ENCODE data around the gene TBCK. TPM values are rescaled to one million over a fixed set of nuclear protein-coding genes. Genes with fewer than 3 reads are reported as not detected.

Gene TBCK
- total RNA-seq, 1 donor from 2014 or later, result 28.2 TPM

DNA sequence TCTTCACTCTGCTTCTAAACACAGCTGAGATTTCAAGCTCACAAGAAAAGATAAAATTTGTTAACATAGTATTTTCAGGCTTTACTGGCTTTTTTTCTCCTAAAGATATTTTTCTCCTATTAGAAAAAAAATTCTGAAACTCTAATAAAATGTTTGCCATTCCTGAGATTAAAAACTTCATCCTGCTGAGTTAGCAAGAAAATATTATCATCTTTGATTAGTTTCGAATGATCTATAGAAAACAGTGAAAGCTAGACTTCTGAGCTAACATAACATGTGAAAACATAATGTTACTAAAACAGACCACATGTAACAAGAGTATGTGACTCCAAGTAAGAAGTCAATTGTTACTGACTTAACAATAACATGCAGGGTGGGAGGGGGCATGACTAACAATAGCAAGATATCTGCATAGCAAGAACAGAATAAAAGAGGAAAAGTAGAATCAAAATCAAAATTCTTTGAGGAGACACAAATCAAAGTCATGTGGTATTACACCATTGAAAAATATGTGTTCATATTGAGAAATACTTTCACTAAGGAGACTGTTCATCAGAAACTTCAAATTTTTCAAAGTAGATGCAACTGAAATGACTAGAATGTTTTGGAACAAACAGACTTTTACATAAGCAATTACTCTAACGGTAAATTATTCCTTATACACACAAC, 14.5 kb downstream of the TBCK start:
- Mint-ChIP-seq H3K27ac (ENCODE audit: unreplicated experiment) (no peak overlapping the region), H3K36me3 (ENCODE audit: low read depth) (peaks cover 6% of the 10 kb centered on the region)
- no peak for DNase-seq (ENCODE audit: low spot score)

DNA sequence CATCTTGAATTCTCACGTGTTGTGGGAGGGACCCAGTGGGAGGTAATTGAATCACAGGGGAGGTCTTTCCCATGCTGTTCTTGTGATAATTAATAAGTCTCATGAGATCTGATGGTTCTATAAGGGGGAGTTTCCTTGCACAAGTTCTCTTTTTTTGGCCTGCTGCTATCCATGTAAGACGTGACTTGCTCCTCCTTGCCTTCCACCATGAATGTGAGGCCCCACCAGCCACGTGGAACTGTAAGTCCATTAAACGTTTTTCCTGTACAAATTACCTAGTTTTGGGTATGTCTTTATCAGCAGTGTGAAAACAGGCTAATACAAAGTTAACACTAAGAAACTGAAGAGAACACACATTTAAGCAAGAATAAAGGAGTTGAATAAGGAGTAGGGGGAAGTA, 16.0 kb downstream of the TBCK start:
- TF ChIP-seq CTCF (IDR thresholded peaks at IDR 0.05), result no peak
- Mint-ChIP-seq H3K9me3 (ENCODE audit: low read depth) (no peaks in the 10 kb centered on the region), H3K4me1 (ENCODE audit: low read depth) (peaks cover 14% of the 10 kb centered on the region), H3K27me3 (ENCODE audit: low read depth) (no peaks in the 10 kb centered on the region), H3K4me3 (ENCODE audit: unreplicated experiment) (no peak overlapping the region), H3K36me3 (ENCODE audit: low read depth) (peaks cover 7% of the 10 kb centered on the region), H3K27ac (ENCODE audit: unreplicated experiment) (no peak overlapping the region)
- no peak for DNase-seq (ENCODE audit: low spot score)

More for the DNA sequence above, 14.5 kb downstream of the TBCK start:
- TF ChIP-seq CTCF (IDR thresholded peaks at IDR 0.05), result no peak
- Mint-ChIP-seq H3K4me1 (ENCODE audit: low read depth) (peaks cover 14% of the 10 kb centered on the region), H3K4me3 (ENCODE audit: unreplicated experiment) (no peak overlapping the region), H3K9me3 (ENCODE audit: low read depth) (no peaks in the 10 kb centered on the region), H3K27me3 (ENCODE audit: low read depth) (no peaks in the 10 kb centered on the region)

GRCh38 chr4:106297245-106298035, 18.6 kb downstream of the TBCK start:
- Mint-ChIP-seq H3K36me3 (ENCODE audit: low read depth) (peaks cover 10% of the 10 kb centered on the region), H3K4me3 (ENCODE audit: unreplicated experiment) (no peak overlapping the region), H3K4me1 (ENCODE audit: low read depth) (peaks cover 14% of the 10 kb centered on the region), H3K9me3 (ENCODE audit: low read depth) (no peaks in the 10 kb centered on the region), H3K27ac (ENCODE audit: unreplicated experiment) (no peak overlapping the region), H3K27me3 (ENCODE audit: low read depth) (no peaks in the 10 kb centered on the region)
- TF ChIP-seq CTCF (IDR thresholded peaks at IDR 0.05), result no peak
- no peak for DNase-seq (ENCODE audit: low spot score)

GRCh38 chr4:106294062-106294461, 21.9 kb downstream of the TBCK start:
- no peak overlapping the region for H3K4me3 Mint-ChIP-seq (ENCODE audit: unreplicated experiment)
- no peak overlapping the region for H3K27ac Mint-ChIP-seq (ENCODE audit: unreplicated experiment)
- H3K4me1 Mint-ChIP-seq (ENCODE audit: low read depth), result no peaks in the 10 kb centered on the region
- no peaks in the 10 kb centered on the region for H3K27me3 Mint-ChIP-seq (ENCODE audit: low read depth)
- TF ChIP-seq CTCF (IDR thresholded peaks at IDR 0.05), result no peak
- no peak for DNase-seq (ENCODE audit: low spot score)
- H3K9me3 Mint-ChIP-seq (ENCODE audit: low read depth), result no peaks in the 10 kb centered on the region
- H3K36me3 Mint-ChIP-seq (ENCODE audit: low read depth), result peaks cover 6% of the 10 kb centered on the region

DNA sequence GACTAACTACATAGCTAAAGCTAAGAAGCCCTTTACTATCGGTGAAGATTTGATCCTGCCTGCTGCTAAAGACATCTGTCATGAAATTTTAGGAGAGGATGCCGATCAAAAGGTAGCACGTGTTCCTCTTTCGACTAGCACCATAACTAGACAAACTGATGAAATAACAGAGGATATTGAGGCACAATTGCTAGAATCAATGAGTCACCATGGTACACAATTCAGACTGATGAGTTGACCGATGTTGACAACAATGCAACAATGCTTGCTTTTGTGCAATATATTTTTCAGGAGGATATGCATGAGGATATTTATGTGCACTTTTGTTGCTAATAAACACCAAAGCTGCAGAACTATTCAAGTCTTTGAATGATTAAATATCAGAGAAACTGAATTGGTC, 24.3 kb downstream of the TBCK start:
- H3K27me3 Mint-ChIP-seq (ENCODE audit: low read depth), result no peaks in the 10 kb centered on the region
- no peak overlapping the region for H3K27ac Mint-ChIP-seq (ENCODE audit: unreplicated experiment)
- peaks cover 6% of the 10 kb centered on the region for H3K4me1 Mint-ChIP-seq (ENCODE audit: low read depth)
- TF ChIP-seq CTCF (IDR thresholded peaks at IDR 0.05), result no peak
- no peak for DNase-seq (ENCODE audit: low spot score)
- no peaks in the 10 kb centered on the region for H3K9me3 Mint-ChIP-seq (ENCODE audit: low read depth)
- H3K36me3 Mint-ChIP-seq (ENCODE audit: low read depth), result peaks cover 8% of the 10 kb centered on the region
- H3K4me3 Mint-ChIP-seq (ENCODE audit: unreplicated experiment), result no peak overlapping the region

Measured in chondrocyte (in vitro differentiated cells).